ENCODE results near the gene TMEM270.

- TF ChIP-seq, protein P1, sequence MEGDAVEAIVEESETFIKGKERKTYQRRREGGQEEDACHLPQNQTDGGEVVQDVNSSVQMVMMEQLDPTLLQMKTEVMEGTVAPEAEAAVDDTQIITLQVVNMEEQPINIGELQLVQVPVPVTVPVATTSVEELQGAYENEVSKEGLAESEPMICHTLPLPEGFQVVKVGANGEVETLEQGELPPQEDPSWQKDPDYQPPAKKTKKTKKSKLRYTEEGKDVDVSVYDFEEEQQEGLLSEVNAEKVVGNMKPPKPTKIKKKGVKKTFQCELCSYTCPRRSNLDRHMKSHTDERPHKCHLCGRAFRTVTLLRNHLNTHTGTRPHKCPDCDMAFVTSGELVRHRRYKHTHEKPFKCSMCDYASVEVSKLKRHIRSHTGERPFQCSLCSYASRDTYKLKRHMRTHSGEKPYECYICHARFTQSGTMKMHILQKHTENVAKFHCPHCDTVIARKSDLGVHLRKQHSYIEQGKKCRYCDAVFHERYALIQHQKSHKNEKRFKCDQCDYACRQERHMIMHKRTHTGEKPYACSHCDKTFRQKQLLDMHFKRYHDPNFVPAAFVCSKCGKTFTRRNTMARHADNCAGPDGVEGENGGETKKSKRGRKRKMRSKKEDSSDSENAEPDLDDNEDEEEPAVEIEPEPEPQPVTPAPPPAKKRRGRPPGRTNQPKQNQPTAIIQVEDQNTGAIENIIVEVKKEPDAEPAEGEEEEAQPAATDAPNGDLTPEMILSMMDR (IDR thresholded peaks at IDR 0.05; ENCODE audit: control extremely low read depth in 1 of 3, insufficient read depth in 1 of 3, low read depth in 1 of 3, low read length in 3 of 3): no peak
- TF ChIP-seq RAD21 (IDR thresholded peaks at IDR 0.05 in 1 of 2, conservative IDR thresholded peaks at IDR 0.05 in 1 of 2; ENCODE audit: low read depth in 2 of 2, low read length in 2 of 2): no peak
- no peak for TF ChIP-seq EP300 (IDR thresholded peaks at IDR 0.05; ENCODE audit: borderline replicate concordance in 1 of 2, low read depth in 2 of 2, low read length in 2 of 2)
- TF ChIP-seq POLR2A (IDR thresholded peaks at IDR 0.05; ENCODE audit: control extremely low read depth in 1 of 2, low read depth in 2 of 2, low read length in 2 of 2): no peak
- TF ChIP-seq CHD1 (IDR thresholded peaks at IDR 0.05; ENCODE audit: low read depth, low read length): no peak
- TF ChIP-seq EZH2 (IDR thresholded peaks at IDR 0.05; ENCODE audit: low read depth, low read length, severe bottlenecking): no peak
- no peak for TF ChIP-seq SP1 (IDR thresholded peaks at IDR 0.05; ENCODE audit: low read depth, low read length)
- TF ChIP-seq TBP (IDR thresholded peaks at IDR 0.05; ENCODE audit: low read depth, low read length): no peak
- TF ChIP-seq CEBPB (IDR thresholded peaks at IDR 0.05; ENCODE audit: low read depth, low read length): no peak
- TF ChIP-seq TAF1 (IDR thresholded peaks at IDR 0.05; ENCODE audit: low read depth, low read length): no peak
- no peak for TF ChIP-seq TCF12 (IDR thresholded peaks at IDR 0.05; ENCODE audit: low read depth, low read length)
- TF ChIP-seq PHF8 (conservative IDR thresholded peaks at IDR 0.05; ENCODE audit: low read depth, low read length): no peak
Measured at GRCh38 chr7:73903321-73904218, 42.6 kb downstream of the TMEM270 start.
